NT2/D1 (cell line): ENCODE measurements around the gene SUV39H2.

Experiments used
- SUZ12 ChIP-seq: IDR thresholded peaks from 2 replicates; pipeline ENCODE4 v1.6.1; 2011; ENCODE audit not compliant: insufficient read length, insufficient read depth; ENCODE audit errors: extremely low read depth
- YY1 ChIP-seq: IDR thresholded peaks from 2 replicates; pipeline ENCODE4 v1.6.1; 2011; ENCODE audit not compliant: insufficient read length, insufficient read depth
- ZNF274 ChIP-seq: IDR thresholded peaks from 2 replicates; pipeline ENCODE4 v1.6.1; 2011; ENCODE audit warnings: mild to moderate bottlenecking, low read depth, low read length

DNA sequence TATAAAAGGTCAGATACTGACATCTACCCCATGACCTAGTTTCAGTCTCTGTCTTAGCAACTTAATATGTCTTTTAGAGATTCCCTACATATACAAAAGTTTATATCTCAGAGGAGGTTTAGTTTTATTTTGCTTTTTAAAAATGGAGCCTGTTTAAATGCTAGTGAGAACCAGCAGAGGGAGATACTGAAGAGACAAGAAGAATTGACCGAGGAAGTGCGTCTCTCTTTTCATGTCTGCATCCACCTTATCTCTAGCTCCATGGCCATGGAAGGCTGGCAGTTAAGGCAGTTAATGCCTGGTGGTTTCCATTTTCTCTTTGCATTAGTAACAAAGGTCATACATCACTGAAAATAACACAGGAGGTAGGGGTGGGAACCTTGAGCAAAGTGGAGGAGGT lies 10.7 kb downstream of the SUV39H2 start:
- TF ChIP-seq YY1: no peak
- TF ChIP-seq SUZ12: no peak
- TF ChIP-seq ZNF274: no peak
